ENCODE data around the gene CNTNAP5.

Gene CNTNAP5

GRCh38 chr2:124838406-124838805, 813.3 kb downstream of the CNTNAP5 start:
- no peak for DNase-seq

GRCh38 chr2:124867247-124867646, 842.2 kb downstream of the CNTNAP5 start:
- DNase-seq = no peak

GRCh38 chr2:124874219-124874618, 849.1 kb downstream of the CNTNAP5 start:
- no peak for DNase-seq

- DNase-seq = no peak
Observed at GRCh38 chr2:124874676-124875075, 849.6 kb downstream of the CNTNAP5 start.

GRCh38 chr2:124875627-124876244, 850.6 kb downstream of the CNTNAP5 start:
- DNase-seq = no peak

- no peak for DNase-seq
Observed at GRCh38 chr2:124877141-124877577, 852.1 kb downstream of the CNTNAP5 start.

- DNase-seq = no peak
Observed at GRCh38 chr2:124879640-124880039, 854.6 kb downstream of the CNTNAP5 start.

- DNase-seq = no peak
Observed at GRCh38 chr2:124880995-124881394, 855.9 kb downstream of the CNTNAP5 start.

- no peak for DNase-seq
Observed at GRCh38 chr2:124882423-124882822, 857.3 kb downstream of the CNTNAP5 start.

GRCh38 chr2:124883595-124883994, 858.5 kb downstream of the CNTNAP5 start:
- no peak for DNase-seq

GRCh38 chr2:124884315-124884714, 859.2 kb downstream of the CNTNAP5 start:
- DNase-seq = no peak

- no peak for DNase-seq
Observed at GRCh38 chr2:124886216-124886615, 861.1 kb downstream of the CNTNAP5 start.

- no peak for DNase-seq
Observed at GRCh38 chr2:124887466-124887865, 862.4 kb downstream of the CNTNAP5 start.

GRCh38 chr2:124888431-124888830, 863.3 kb downstream of the CNTNAP5 start:
- no peak for DNase-seq

- DNase-seq = no peak
Observed at GRCh38 chr2:124894199-124894598, 869.1 kb downstream of the CNTNAP5 start.

- no peak for DNase-seq
Observed at GRCh38 chr2:124898827-124899226, 873.7 kb downstream of the CNTNAP5 start.

- no peak for DNase-seq
Observed at GRCh38 chr2:124908411-124908810, 883.3 kb downstream of the CNTNAP5 start.

- no peak for DNase-seq
Observed at GRCh38 chr2:124911560-124911959, 886.5 kb downstream of the CNTNAP5 start.

GRCh38 chr2:124913868-124914267, 888.8 kb downstream of the CNTNAP5 start:
- no peak for DNase-seq

GRCh38 chr2:124915567-124915966, 890.5 kb downstream of the CNTNAP5 start:
- no peak for DNase-seq

- DNase-seq = no peak
Observed at GRCh38 chr2:124919296-124919695, 894.2 kb downstream of the CNTNAP5 start.

- DNase-seq = no peak
Observed at GRCh38 chr2:124920448-124920847, 895.4 kb downstream of the CNTNAP5 start.

GRCh38 chr2:124921191-124921590, 896.1 kb downstream of the CNTNAP5 start:
- no peak for DNase-seq

GRCh38 chr2:124923097-124923496, 898.0 kb downstream of the CNTNAP5 start:
- DNase-seq = no peak

- no peak for DNase-seq
Observed at GRCh38 chr2:124933883-124934282, 908.8 kb downstream of the CNTNAP5 start.
